Measurements from ENCODE around the gene CLEC10A.
A peak's percentile ranks its signal among the peaks of the same experiment; 100 is the strongest.

CLEC10A gene

DNA sequence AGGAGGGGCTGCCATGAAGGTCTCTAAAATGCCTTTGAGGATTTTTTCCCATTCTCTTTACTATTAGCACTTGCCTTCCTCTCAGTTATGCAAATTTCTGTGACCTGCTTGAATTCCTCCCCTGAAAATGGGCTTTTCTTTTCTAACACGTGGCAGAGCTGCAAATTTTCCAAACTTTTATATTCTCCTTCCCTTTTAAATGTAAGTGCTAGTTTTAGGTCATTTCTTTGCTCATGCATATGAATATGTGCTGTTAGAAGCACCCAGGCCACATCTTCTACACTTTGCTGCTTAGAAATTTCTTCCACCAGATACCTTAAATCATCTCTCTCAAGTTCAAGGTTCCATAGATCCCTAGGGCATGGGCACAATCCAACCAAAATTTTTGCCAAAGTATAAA is 11.8 kb downstream of the CLEC10A start:
- H3K9me3 ChIP-seq (ENCODE audit: severe bottlenecking): peaks cover 9% of the 10 kb centered on the region
- H3K4me3 ChIP-seq (ENCODE audit: low read depth, low read length): no peak overlapping the region
- H3K27ac ChIP-seq: no peak overlapping the region
- no peaks in the 10 kb centered on the region for H3K36me3 ChIP-seq
- no peak for DNase-seq
- H3K27me3 ChIP-seq (ENCODE audit: insufficient read depth, low read depth, severe bottlenecking): no peaks in the 10 kb centered on the region
- TF ChIP-seq CTCF (IDR thresholded peaks at IDR 0.05; ENCODE audit: low read depth, low read length): no peak

DNA sequence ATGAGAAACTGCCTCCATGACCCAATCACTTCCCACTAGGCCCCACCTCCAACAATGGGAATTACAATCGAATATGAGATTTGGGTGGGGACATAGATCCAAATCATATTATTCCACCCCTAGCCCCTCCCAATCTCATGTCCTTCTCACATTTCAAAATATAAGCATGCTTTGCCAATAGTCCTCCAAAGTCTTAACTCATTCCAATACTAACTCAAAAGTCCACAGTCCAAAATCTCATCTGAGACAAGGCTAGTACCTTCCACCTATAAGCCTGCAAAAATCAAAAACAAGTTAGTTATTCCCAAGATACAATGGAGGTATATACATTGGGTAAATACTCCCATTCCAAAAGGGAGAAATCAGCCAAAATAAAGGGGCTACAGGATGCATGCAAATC is 12.9 kb downstream of the CLEC10A start:
- no peak for DNase-seq
- no peak for TF ChIP-seq CTCF (IDR thresholded peaks at IDR 0.05; ENCODE audit: low read depth, low read length)

DNA sequence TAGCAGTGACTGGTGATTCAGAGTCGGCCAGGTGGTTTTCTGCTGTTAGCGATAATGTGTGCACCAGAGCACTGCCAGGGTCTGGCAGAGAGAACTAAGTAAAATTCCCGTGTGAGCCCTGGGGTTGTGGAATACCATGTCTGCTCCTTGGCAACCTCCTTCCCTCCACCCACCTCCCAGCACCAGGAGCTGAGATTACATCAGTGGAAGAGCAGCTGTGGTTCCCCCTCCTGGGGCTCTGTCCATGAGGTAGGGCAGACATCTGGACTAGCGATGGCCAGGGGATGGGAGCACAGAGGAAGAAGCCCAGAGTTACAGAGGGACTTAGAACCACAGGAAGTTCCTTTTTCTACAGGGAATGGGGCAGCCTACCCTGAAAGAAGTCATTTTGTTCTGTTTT is 15.8 kb downstream of the CLEC10A start:
- no peak overlapping the region for H3K4me3 ChIP-seq (ENCODE audit: low read depth, low read length)
- no peak overlapping the region for H3K27ac ChIP-seq
- no peaks in the 10 kb centered on the region for H3K27me3 ChIP-seq (ENCODE audit: insufficient read depth, low read depth, severe bottlenecking)
- peak; percentile 7 for DNase-seq
- peaks cover 11% of the 10 kb centered on the region for H3K9me3 ChIP-seq (ENCODE audit: severe bottlenecking)
- H3K36me3 ChIP-seq: no peaks in the 10 kb centered on the region
- TF ChIP-seq CTCF (IDR thresholded peaks at IDR 0.05; ENCODE audit: low read depth, low read length): no peak

More for the DNA sequence above, 12.9 kb downstream of the CLEC10A start:
- no peaks in the 10 kb centered on the region for H3K36me3 ChIP-seq
- peaks cover 9% of the 10 kb centered on the region for H3K9me3 ChIP-seq (ENCODE audit: severe bottlenecking)
- no peak overlapping the region for H3K4me3 ChIP-seq (ENCODE audit: low read depth, low read length)
- no peak overlapping the region for H3K27ac ChIP-seq
- no peaks in the 10 kb centered on the region for H3K27me3 ChIP-seq (ENCODE audit: insufficient read depth, low read depth, severe bottlenecking)

- H3K36me3 ChIP-seq: no peaks in the 10 kb centered on the region
- peak overlapping the region; percentile 58 for H3K27ac ChIP-seq
- no peak overlapping the region for H3K4me3 ChIP-seq (ENCODE audit: low read depth, low read length)
These were observed 16.4 kb downstream of the CLEC10A start for GRCh38 chr17:7063518-7064094.

GRCh38 chr17:7060165-7060891 is 19.7 kb downstream of the CLEC10A start:
- Histone ChIP-seq H3K27me3 (ENCODE audit: insufficient read depth, low read depth, severe bottlenecking) (no peaks in the 10 kb centered on the region), H3K4me3 (ENCODE audit: low read depth, low read length) (no peak overlapping the region), H3K27ac (no peak overlapping the region), H3K9me3 (ENCODE audit: severe bottlenecking) (peaks cover 2% of the 10 kb centered on the region), H3K36me3 (no peaks in the 10 kb centered on the region)
- TF ChIP-seq CTCF (IDR thresholded peaks at IDR 0.05; ENCODE audit: low read depth, low read length): no peak
- DNase-seq: no peak

More at GRCh38 chr17:7063518-7064094, 16.4 kb downstream of the CLEC10A start:
- peak; percentile 40 for DNase-seq
- no peaks in the 10 kb centered on the region for H3K27me3 ChIP-seq (ENCODE audit: insufficient read depth, low read depth, severe bottlenecking)
- TF ChIP-seq CTCF (IDR thresholded peaks at IDR 0.05; ENCODE audit: low read depth, low read length): no peak
- H3K9me3 ChIP-seq (ENCODE audit: severe bottlenecking): peaks cover 11% of the 10 kb centered on the region

Data from WERI-Rb-1 (cell line).